K562 (cell line): ENCODE measurements around the gene RIT1. TPM values are rescaled to one million over a fixed set of nuclear protein-coding genes. Genes with fewer than 3 reads are reported as not detected.

Experiments
- CHD1 ChIP-seq: fragments of 200-600 bp; sonication (generic); IDR thresholded peaks from one replicate; pipeline ENCODE4 v1.6.1; 2012; ENCODE audit warnings: mild to moderate bottlenecking, moderate library complexity, low read length, inconsistent platforms
- CREB5 ChIP-seq: fragments of 250-450 bp; sonication (Bioruptor Pico); IDR thresholded peaks from 2 replicates; pipeline ENCODE4 v1.5.0; 2020; ENCODE audit warnings: mild to moderate bottlenecking
- CTCF ChIP-seq, 3 experiments: IDR thresholded peaks in 2 of 3; conservative IDR thresholded peaks in 1 of 3; 2 replicates each; pipeline ENCODE4 v1.5.1; 2011 to 2012; ENCODE audit warnings: low read length in 3 of 3, mild to moderate bottlenecking in 3 of 3, control low read depth in 2 of 3, improper control_type of control experiment in 1 of 3, inconsistent platforms in 1 of 3, low read depth in 1 of 3, mixed read lengths in 1 of 3, moderate library complexity in 1 of 3; ENCODE audit not compliant: insufficient read depth in 2 of 3
- E2F5 ChIP-seq: sonication (generic); formaldehyde crosslinking; IDR thresholded peaks from 2 replicates; pipeline ENCODE4 v1.8.0; 2022; ENCODE audit warnings: mild to moderate bottlenecking, missing genetic modification reagents
- ETS1 ChIP-seq: conservative IDR thresholded peaks from 2 replicates; pipeline ENCODE4 v1.6.1; 2011; ENCODE audit warnings: low read depth, mild to moderate bottlenecking, low read length; ENCODE audit not compliant: control insufficient read depth
- HNRNPL ChIP-seq: fragments of 200-400 bp; formaldehyde crosslinking; IDR thresholded peaks from 2 replicates; pipeline ENCODE4 v1.6.1; 2017; ENCODE audit warnings: low read depth, mild to moderate bottlenecking, low read length
- HNRNPLL ChIP-seq: fragments of 200-400 bp; formaldehyde crosslinking; IDR thresholded peaks from 2 replicates; pipeline ENCODE4 v1.6.1; 2017; ENCODE audit warnings: low read length, low read depth, mild to moderate bottlenecking; ENCODE audit not compliant: poor library complexity, severe bottlenecking
- KHSRP ChIP-seq: fragments of 450-650 bp; IDR thresholded peaks from 2 replicates; pipeline ENCODE4 v1.6.1; 2017
- MAZ ChIP-seq, 2 experiments: fragments of 450-650 bp in 1 of 2; sonication (generic) in 1 of 2; formaldehyde crosslinking; IDR thresholded peaks in 1 of 2; conservative IDR thresholded peaks in 1 of 2; 2 replicates each; pipeline versions ENCODE4 v1.4.0 to v1.5.0; 2020; ENCODE audit warnings: mild to moderate bottlenecking in 1 of 2, missing genetic modification reagents in 1 of 2
- NBN ChIP-seq: fragments of 450-650 bp; IDR thresholded peaks from 2 replicates; pipeline ENCODE4 v1.6.1; 2016; ENCODE audit warnings: low read depth, mild to moderate bottlenecking
- RFX7 ChIP-seq: fragments of 250-450 bp; sonication (Bioruptor Pico); IDR thresholded peaks from 2 replicates; pipeline ENCODE4 v1.5.1; 2021; ENCODE audit warnings: mild to moderate bottlenecking
- SMAD1 ChIP-seq: fragments of 150-350 bp; IDR thresholded peaks from 2 replicates; pipeline ENCODE4 v1.6.1; 2014; ENCODE audit warnings: low read length, low read depth; ENCODE audit not compliant: partially characterized antibody
- SMARCC2 ChIP-seq: fragments of 450-650 bp; IDR thresholded peaks from 2 replicates; pipeline ENCODE4 v1.6.1; 2017; ENCODE audit warnings: antibody characterized with exemption, moderate library complexity, mild to moderate bottlenecking, low read depth
- TAF7 ChIP-seq: fragments of 450-650 bp; IDR thresholded peaks from 2 replicates; pipeline ENCODE4 v1.6.1; 2016; ENCODE audit warnings: missing genetic modification characterization, missing compliant biosample characterization
- ZBED1 ChIP-seq: IDR thresholded peaks from 2 replicates; pipeline ENCODE4 v1.6.1; 2014
- ZBTB8A ChIP-seq: fragments of 450-650 bp; IDR thresholded peaks from 2 replicates; pipeline ENCODE4 v1.6.1; 2018; ENCODE audit warnings: mild to moderate bottlenecking, moderate library complexity; ENCODE audit not compliant: partially characterized antibody
- ZNF121 ChIP-seq: sonication (generic); formaldehyde crosslinking; conservative IDR thresholded peaks from 2 replicates; pipeline ENCODE4 v1.8.0; 2022; ENCODE audit warnings: missing genetic modification reagents
- ZNF280B ChIP-seq: fragments of 250-450 bp; sonication (Bioruptor Pico); IDR thresholded peaks from 2 replicates; pipeline ENCODE4 v1.5.1; 2021; ENCODE audit warnings: mild to moderate bottlenecking
- ZNF696 ChIP-seq: fragments of 250-450 bp; sonication (Bioruptor Pico); conservative IDR thresholded peaks from 2 replicates; pipeline ENCODE4 v1.4.0; 2020; ENCODE audit warnings: mild to moderate bottlenecking, moderate library complexity
- ZNF77 ChIP-seq: fragments of 250-450 bp; sonication (Bioruptor Pico); IDR thresholded peaks from 2 replicates; pipeline ENCODE4 v1.5.0; 2020
- ZNF79 ChIP-seq: fragments of 250-450 bp; sonication (Bioruptor Pico); IDR thresholded peaks from 2 replicates; pipeline ENCODE4 v1.4.0; 2020; ENCODE audit warnings: low read depth, mild to moderate bottlenecking, moderate library complexity
- polyA plus RNA-seq, 8 experiments: library from polyadenylated mRNA; depleted of rRNA in 4 of 8; stranded (reverse) in 5 of 8; unstranded in 3 of 8; fragments of >200 nt; fragmentation: Nextera tagmentation in 2 of 8; fragmentation: Illumina TruSeq in 1 of 8; extraction: Ambion mirVana in 2 of 8; extraction: Trizol in 1 of 8; gene quantifications; 2 replicates each; pipeline versions ENCODE4 v1.2.1 to v1.2.3, GENCODE V29; 2011 to 2014; ENCODE audit warnings: inconsistent platforms in 1 of 8, missing spikeins in 1 of 8
- total RNA-seq, 7 experiments: library from RNA; depleted of rRNA in 6 of 7; stranded (reverse); fragments of >200 nt in 6 of 7; fragmentation: Illumina TruSeq in 2 of 7; extraction: Trizol in 2 of 7; gene quantifications; 2 replicates each; pipeline versions ENCODE4 v1.2.1 to v1.2.3, GENCODE V29; 2011 to 2021; ENCODE audit warnings: low replicate concordance in 1 of 7

The RIT1 gene
- total and polyA plus RNA-seq, 9 of the 15 experiments (the other 6 are each of a cell fraction or from before 2014, with no cell fraction given): 13.5 to 57.6 (median 22.9) TPM

GRCh38 chr1:155856975-155857930 is 53.9 kb downstream of the RIT1 start, which contains the start of gene GON4L (continued):
- TF ChIP-seq CTCF (IDR thresholded peaks at IDR 0.05 in 2 of 3, conservative IDR thresholded peaks at IDR 0.05 in 1 of 3; ENCODE audit: insufficient read depth in 2 of 3, low read depth in 1 of 3, low read length in 3 of 3) (no peak), RFX7 (no peak), ZNF280B (CRISPR knock-in tag) (no peak), ZNF121 (CRISPR knock-in tag) (no peak), E2F5 (CRISPR knock-in tag) (no peak; the same call in 1 of the 2 replicates), CHD1 (no peak), ZNF79 (no peak), ZNF696 (CRISPR knock-in tag) (no peak), NBN (peak; percentile 15; the same call in 1 of the 2 replicates), SMARCC2 (no peak), HNRNPLL (peak; percentile 81), HNRNPL (no peak), ZBED1 (no peak), ETS1 (no peak), KHSRP (no peak), ZBTB8A (no peak), MAZ (CRISPR knock-in tag; conservative IDR thresholded peaks at IDR 0.05 in 1 of 2, IDR thresholded peaks at IDR 0.05 in 1 of 2) (no peak), TAF7 (tag) (peak; percentile 86), CREB5 (CRISPR knock-in tag) (no peak), SMAD1 (peak; percentile 30), ZNF77 (CRISPR knock-in tag) (no peak)
